Measurements from ENCODE around the gene SNX8. TPM values are rescaled to one million over a fixed set of nuclear protein-coding genes. Genes with fewer than 3 reads are reported as not detected.

Gene SNX8
- polyA plus RNA-seq, 2 of the 4 experiments (the other 2 are of a cell fraction), result 21.2 to 36.3 TPM

DNA sequence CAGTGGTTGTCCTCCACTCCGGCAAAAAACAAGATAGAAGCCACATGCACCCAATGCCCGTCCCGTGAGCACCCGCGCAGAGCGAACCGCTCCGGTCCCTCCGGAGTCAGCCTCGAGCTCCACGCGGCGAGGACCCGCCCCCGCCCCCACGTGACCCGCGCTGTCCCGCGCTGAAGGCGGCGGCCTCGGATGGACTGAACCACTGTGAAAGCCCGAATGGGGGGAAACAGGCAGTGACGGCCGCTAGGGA, 39.6 kb upstream of the SNX8 start (continued):
- TF ChIP-seq ZNF302 (CRISPR knock-in tag; IDR thresholded peaks at IDR 0.05), result 0 out of 2 replicates have a peak, but pooled peaks have one; percentile 69
- TF ChIP-seq EHMT2 (IDR thresholded peaks at IDR 0.05; ENCODE audit: low read depth), result no peak
- TF ChIP-seq, protein P1, sequence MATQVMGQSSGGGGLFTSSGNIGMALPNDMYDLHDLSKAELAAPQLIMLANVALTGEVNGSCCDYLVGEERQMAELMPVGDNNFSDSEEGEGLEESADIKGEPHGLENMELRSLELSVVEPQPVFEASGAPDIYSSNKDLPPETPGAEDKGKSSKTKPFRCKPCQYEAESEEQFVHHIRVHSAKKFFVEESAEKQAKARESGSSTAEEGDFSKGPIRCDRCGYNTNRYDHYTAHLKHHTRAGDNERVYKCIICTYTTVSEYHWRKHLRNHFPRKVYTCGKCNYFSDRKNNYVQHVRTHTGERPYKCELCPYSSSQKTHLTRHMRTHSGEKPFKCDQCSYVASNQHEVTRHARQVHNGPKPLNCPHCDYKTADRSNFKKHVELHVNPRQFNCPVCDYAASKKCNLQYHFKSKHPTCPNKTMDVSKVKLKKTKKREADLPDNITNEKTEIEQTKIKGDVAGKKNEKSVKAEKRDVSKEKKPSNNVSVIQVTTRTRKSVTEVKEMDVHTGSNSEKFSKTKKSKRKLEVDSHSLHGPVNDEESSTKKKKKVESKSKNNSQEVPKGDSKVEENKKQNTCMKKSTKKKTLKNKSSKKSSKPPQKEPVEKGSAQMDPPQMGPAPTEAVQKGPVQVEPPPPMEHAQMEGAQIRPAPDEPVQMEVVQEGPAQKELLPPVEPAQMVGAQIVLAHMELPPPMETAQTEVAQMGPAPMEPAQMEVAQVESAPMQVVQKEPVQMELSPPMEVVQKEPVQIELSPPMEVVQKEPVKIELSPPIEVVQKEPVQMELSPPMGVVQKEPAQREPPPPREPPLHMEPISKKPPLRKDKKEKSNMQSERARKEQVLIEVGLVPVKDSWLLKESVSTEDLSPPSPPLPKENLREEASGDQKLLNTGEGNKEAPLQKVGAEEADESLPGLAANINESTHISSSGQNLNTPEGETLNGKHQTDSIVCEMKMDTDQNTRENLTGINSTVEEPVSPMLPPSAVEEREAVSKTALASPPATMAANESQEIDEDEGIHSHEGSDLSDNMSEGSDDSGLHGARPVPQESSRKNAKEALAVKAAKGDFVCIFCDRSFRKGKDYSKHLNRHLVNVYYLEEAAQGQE (IDR thresholded peaks at IDR 0.05), result no peak

DNA sequence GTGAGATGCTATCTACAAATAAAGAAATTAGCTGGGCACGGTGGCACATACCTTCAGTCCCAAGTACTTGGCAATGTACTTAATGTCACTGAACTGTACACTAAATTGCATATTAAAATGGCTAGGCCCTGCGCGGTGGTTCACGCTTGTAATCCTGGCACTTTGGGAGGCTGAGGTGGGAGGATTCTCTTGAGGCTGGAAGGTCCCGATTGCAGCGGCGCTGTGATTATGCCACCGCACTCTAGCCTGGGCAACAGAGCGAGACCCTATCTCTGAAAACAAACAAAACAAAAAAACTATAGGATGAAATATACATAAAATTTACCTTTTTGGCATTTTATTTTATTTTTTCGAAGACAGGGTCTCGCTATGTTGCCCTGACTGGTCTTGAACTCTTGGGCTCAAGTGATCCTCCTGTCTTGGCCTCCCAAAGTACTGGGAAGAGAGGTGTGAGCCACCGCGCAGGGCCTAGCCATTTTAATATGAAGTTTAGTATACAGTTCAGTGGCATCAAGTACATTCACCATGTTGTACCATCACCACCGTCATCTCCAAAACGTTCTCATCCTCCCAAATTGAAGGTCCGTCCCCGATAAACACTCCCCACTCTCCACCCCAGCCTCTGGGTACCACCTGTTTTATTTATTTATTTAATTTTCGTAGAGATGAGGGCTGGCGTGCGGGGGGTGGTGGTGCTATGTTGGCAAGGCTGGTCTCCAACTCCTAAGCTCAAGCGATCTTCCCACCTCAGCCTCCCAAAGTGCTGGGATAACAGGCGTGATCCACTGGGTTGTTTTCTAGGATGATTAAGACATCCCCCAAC, 39.1 kb upstream of the SNX8 start:
- POLR2A ChIA-PET, result interaction anchor here (0.9 to 2.3 kb wide), 6 partner anchors 10 to 111 kb away, joined by 3 to 11 read pairs (median 8); partner anchors contain the start of genes CHST12, MRM2 and NUDT1

DNA sequence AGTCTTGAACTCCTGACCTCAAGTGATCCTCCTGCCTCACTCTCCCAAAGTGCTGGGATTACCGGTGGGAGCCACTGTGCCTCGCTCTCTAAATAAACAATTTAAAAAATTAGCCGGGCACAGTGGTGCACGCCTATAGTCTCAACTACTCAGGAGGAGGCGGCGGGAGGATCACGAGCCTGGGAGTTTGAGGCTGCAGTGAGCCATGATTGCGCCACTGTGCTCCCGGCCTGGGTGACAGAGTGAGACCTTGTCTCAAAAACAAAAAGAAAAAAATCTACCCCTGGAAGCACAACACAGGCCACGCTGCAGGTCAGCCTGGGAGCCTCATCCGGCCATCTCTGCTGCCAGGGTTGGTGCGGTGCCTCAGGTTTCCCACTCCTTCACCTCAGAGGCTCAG, 36.6 kb upstream of the SNX8 start:
- 92% methylated on average over 12 of the region's 12 CpGs for WGBS (ENCODE audit: missing lambda C conversion rate)
- H3K4me2 ChIP-seq, result no peak overlapping the region
- no peak overlapping the region for H3K4me3 ChIP-seq

More for the DNA sequence above, 39.1 kb upstream of the SNX8 start:
- no peaks in the 10 kb centered on the region for H3K9me3 ChIP-seq
- CTCF ChIA-PET, result interaction anchor here (0.7 to 2.4 kb wide), 3 partner anchors 12 to 107 kb away, joined by 3 to 7 read pairs (median 3); no protein-coding TSS in a partner anchor
- peak overlapping the region; percentile 84 for H3K4me2 ChIP-seq
- peaks cover 22% of the 10 kb centered on the region for H3K4me1 ChIP-seq
- no peak for DNase-seq (ENCODE audit: low read depth in 1 of 2, low spot score in 1 of 2)
- WGBS (ENCODE audit: missing lambda C conversion rate), result 61% methylated on average over 22 of the region's 22 CpGs
- FAIRE-seq, result no peak
- peak overlapping the region; percentile 99 for H3K4me3 ChIP-seq
- peak; percentile 6 to 55; a peak in 4 of 6 replicates for ATAC-seq
- TF ChIP-seq HOXA7 (CRISPR knock-in tag; IDR thresholded peaks at IDR 0.05), result 0 out of 2 replicates have a peak, but pooled peaks have one; percentile 54
- TF ChIP-seq, protein P2, sequence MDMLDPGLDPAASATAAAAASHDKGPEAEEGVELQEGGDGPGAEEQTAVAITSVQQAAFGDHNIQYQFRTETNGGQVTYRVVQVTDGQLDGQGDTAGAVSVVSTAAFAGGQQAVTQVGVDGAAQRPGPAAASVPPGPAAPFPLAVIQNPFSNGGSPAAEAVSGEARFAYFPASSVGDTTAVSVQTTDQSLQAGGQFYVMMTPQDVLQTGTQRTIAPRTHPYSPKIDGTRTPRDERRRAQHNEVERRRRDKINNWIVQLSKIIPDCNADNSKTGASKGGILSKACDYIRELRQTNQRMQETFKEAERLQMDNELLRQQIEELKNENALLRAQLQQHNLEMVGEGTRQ (IDR thresholded peaks at IDR 0.05), result no peak
- TF ChIP-seq, protein P3, sequence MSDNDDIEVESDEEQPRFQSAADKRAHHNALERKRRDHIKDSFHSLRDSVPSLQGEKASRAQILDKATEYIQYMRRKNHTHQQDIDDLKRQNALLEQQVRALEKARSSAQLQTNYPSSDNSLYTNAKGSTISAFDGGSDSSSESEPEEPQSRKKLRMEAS (IDR thresholded peaks at IDR 0.05), result no peak
- peak; percentile 92; the same call in 1 of the 2 replicates for TF ChIP-seq PHF8 (IDR thresholded peaks at IDR 0.05; ENCODE audit: borderline replicate concordance, low read depth)
- no peak for TF ChIP-seq NR3C1 (IDR thresholded peaks at IDR 0.05)
- no peak for TF ChIP-seq SMC3 (IDR thresholded peaks at IDR 0.05)
- TF ChIP-seq KDM5A (IDR thresholded peaks at IDR 0.05), result no peak
- H3K27ac ChIP-seq, result peak overlapping the region; percentile 97 to 100

More for the DNA sequence above, 36.6 kb upstream of the SNX8 start:
- H3K27ac ChIP-seq, result no peak overlapping the region
- FAIRE-seq (no peak), DNase-seq (ENCODE audit: low read depth in 1 of 2, low spot score in 1 of 2) (no peak), ATAC-seq (no peak)
- H3K9me3 ChIP-seq, result no peaks in the 10 kb centered on the region
- H3K4me1 ChIP-seq, result peaks cover 6% of the 10 kb centered on the region
- ChIA-PET POLR2A (no interaction called here), CTCF (interaction anchor here (0.7 to 3.8 kb wide), 3 partner anchors 105 to 803 kb away, joined by 3 to 26 read pairs (median 3); no protein-coding TSS in a partner anchor)
- no peak for TF ChIP-seq MYC (IDR thresholded peaks at IDR 0.05; ENCODE audit: borderline replicate concordance, low read length)
- TF ChIP-seq PHF8 (IDR thresholded peaks at IDR 0.05; ENCODE audit: borderline replicate concordance, low read depth), result no peak
- no peak for TF ChIP-seq POLR2AphosphoS2 (conservative IDR thresholded peaks at IDR 0.05; ENCODE audit: low read length)
- TF ChIP-seq CBX8 (IDR thresholded peaks at IDR 0.05), result no peak
- TF ChIP-seq, protein P3 (IDR thresholded peaks at IDR 0.05), result no peak
- TF ChIP-seq KDM1A (IDR thresholded peaks at IDR 0.05; ENCODE audit: low read depth), result no peak
- TF ChIP-seq ZSCAN20 (CRISPR knock-in tag; IDR thresholded peaks at IDR 0.05), result no peak
- no peak for TF ChIP-seq HOXB5 (CRISPR knock-in tag; IDR thresholded peaks at IDR 0.05)
- TF ChIP-seq FOXS1 (CRISPR knock-in tag; IDR thresholded peaks at IDR 0.05), result no peak
- TF ChIP-seq, protein P1 (IDR thresholded peaks at IDR 0.05), result no peak
- TF ChIP-seq ZNF302 (CRISPR knock-in tag; IDR thresholded peaks at IDR 0.05), result no peak

Data from A549 (cell line).